Measurements from ENCODE around the gene SLIT3. TPM values are rescaled to one million over a fixed set of nuclear protein-coding genes. Genes with fewer than 3 reads are reported as not detected.

The SLIT3 gene
- total RNA-seq, 1 donor from 2014 or later = 0.22 TPM

- H3K4me2 ChIP-seq = no peak overlapping the region
- no peak overlapping the region for H3K9ac ChIP-seq
- Mint-ChIP-seq H3K9me3 (no peaks in the 10 kb centered on the region), H3K4me3 (no peak overlapping the region), H3K27ac (no peak overlapping the region), H3K36me3 (no peaks in the 10 kb centered on the region), H3K27me3 (ENCODE audit: insufficient read depth, low read depth) (peaks cover 2% of the 10 kb centered on the region), H3K4me1 (peaks cover 21% of the 10 kb centered on the region)
- no peak overlapping the region for H3K4me3 ChIP-seq
- peaks cover 4% of the 10 kb centered on the region for H3K4me1 ChIP-seq
- peaks cover 5% of the 10 kb centered on the region for H3F3A ChIP-seq (ENCODE audit: low read depth)
- no peaks in the 10 kb centered on the region for H3K27me3 ChIP-seq
- H3K9me3 ChIP-seq (ENCODE audit: low read depth) = no peaks in the 10 kb centered on the region
- TF ChIP-seq EZH2phosphoT487 (IDR thresholded peaks at IDR 0.05) = no peak
- TF ChIP-seq CTCF (IDR thresholded peaks at IDR 0.05) = no peak
- TF ChIP-seq EZH2 (IDR thresholded peaks at IDR 0.05) = no peak
- no peak overlapping the region for H3K27ac ChIP-seq
- no peaks in the 10 kb centered on the region for H3K36me3 ChIP-seq
- peaks cover 3% of the 10 kb centered on the region for H4K20me1 ChIP-seq (ENCODE audit: low read depth)
- no peak for DNase-seq (ENCODE audit: low spot score)
- H3K79me2 ChIP-seq (ENCODE audit: low read depth) = no peaks in the 10 kb centered on the region
- no peak overlapping the region for H2AFZ ChIP-seq (replicated peaks)
These were observed 131.2 kb downstream of the SLIT3 start for GRCh38 chr5:169169783-169170182.

DNA sequence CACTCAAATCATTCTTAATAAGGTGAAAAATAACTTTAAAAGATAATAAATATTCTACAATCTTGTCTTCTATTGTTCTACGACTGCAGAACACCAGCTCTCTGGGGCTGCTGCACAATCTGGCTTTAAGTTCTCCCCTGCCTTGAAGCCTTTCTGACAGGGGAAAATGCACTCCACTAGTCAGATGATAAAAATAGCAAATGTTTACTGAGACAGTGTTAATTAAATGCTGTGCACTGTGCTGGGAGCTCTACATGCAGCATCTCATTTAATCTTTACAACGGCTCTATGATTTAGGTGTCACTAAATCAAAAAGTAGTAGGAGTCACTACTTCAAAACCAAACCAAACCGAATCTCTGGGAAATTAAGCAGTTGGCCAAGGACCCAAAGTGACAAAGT lies 132.7 kb downstream of the SLIT3 start:
- peaks cover 8% of the 10 kb centered on the region for H4K20me1 ChIP-seq (ENCODE audit: low read depth)
- no peak overlapping the region for H3K4me3 ChIP-seq
- Mint-ChIP-seq H3K4me3 (no peak overlapping the region), H3K4me1 (peaks cover 34% of the 10 kb centered on the region), H3K36me3 (no peaks in the 10 kb centered on the region), H3K27ac (no peak overlapping the region), H3K27me3 (ENCODE audit: insufficient read depth, low read depth) (peaks cover 5% of the 10 kb centered on the region), H3K9me3 (no peaks in the 10 kb centered on the region)
- no peaks in the 10 kb centered on the region for H3K79me2 ChIP-seq (ENCODE audit: low read depth)
- H3K36me3 ChIP-seq = no peaks in the 10 kb centered on the region
- DNase-seq (ENCODE audit: low spot score) = no peak
- TF ChIP-seq EZH2phosphoT487 (IDR thresholded peaks at IDR 0.05) = no peak
- TF ChIP-seq CTCF (IDR thresholded peaks at IDR 0.05) = no peak
- no peak for TF ChIP-seq EZH2 (IDR thresholded peaks at IDR 0.05)
- H3K4me1 ChIP-seq = peaks cover 13% of the 10 kb centered on the region
- H2AFZ ChIP-seq (replicated peaks) = no peak overlapping the region
- H3K4me2 ChIP-seq = no peak overlapping the region
- H3K9ac ChIP-seq = no peak overlapping the region
- H3K27ac ChIP-seq = no peak overlapping the region
- no peaks in the 10 kb centered on the region for H3K9me3 ChIP-seq (ENCODE audit: low read depth)
- H3K27me3 ChIP-seq = no peaks in the 10 kb centered on the region
- peaks cover 14% of the 10 kb centered on the region for H3F3A ChIP-seq (ENCODE audit: low read depth)

DNA sequence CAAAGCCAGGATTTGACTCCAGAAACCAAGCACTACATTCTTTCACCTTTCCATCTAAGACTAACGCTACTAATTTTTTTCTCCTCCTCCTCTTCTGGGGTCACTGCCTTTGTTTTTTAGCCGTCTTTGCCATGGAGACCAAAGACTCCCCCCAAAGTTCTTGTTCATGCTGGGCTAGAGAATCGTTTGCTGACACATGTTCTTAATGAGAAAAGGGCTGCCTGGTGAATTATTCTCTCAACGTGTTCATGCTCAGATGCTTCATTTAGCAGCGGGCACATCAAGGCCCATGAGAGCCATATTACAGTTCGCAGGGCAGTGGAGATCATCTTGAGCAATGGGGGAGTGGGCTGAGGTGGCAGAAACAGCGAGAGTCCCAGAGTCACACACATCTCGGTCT lies 134.9 kb downstream of the SLIT3 start:
- Histone ChIP-seq H3K36me3 (no peaks in the 10 kb centered on the region), H3K27me3 (no peaks in the 10 kb centered on the region), H3K27ac (no peak overlapping the region), H3K4me1 (peaks cover 13% of the 10 kb centered on the region), H4K20me1 (ENCODE audit: low read depth) (peaks cover 8% of the 10 kb centered on the region), H3K4me2 (no peak overlapping the region), H3K9me3 (ENCODE audit: low read depth) (no peaks in the 10 kb centered on the region), H3K79me2 (ENCODE audit: low read depth) (no peaks in the 10 kb centered on the region), H3K9ac (no peak overlapping the region), H2AFZ (replicated peaks) (no peak overlapping the region), H3F3A (ENCODE audit: low read depth) (peaks cover 14% of the 10 kb centered on the region), H3K4me3 (no peak overlapping the region)
- Mint-ChIP-seq H3K9me3 (peaks cover under 1% of the 10 kb centered on the region), H3K36me3 (no peaks in the 10 kb centered on the region), H3K27ac (peak overlapping the region; percentile 22), H3K27me3 (ENCODE audit: insufficient read depth, low read depth) (peaks cover 5% of the 10 kb centered on the region), H3K4me3 (no peak overlapping the region), H3K4me1 (peaks cover 51% of the 10 kb centered on the region)
- TF ChIP-seq EZH2 (IDR thresholded peaks at IDR 0.05) = no peak
- no peak for TF ChIP-seq CTCF (IDR thresholded peaks at IDR 0.05)
- no peak for TF ChIP-seq EZH2phosphoT487 (IDR thresholded peaks at IDR 0.05)
- DNase-seq (ENCODE audit: low spot score) = no peak
